ENCODE results near the gene GPC5.

GPC5 gene

DNA sequence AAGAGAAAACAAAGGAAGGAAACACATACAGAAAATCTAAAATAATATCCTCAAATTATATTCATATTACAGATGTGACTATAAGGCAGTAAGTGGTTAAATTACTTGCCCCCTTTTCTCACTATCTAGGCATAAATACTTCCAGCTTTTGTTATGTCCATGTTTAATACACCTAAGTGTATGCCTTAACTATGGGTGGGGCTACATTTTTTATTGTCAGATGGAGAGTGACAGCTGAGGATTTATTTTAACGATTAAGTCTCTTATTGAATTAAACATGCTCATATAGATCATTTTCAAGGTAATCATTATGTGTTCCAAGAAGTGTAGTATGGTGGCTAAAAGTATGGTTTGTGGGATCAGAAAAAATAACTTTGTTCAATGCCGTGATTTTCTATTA, 909.3 kb downstream of the GPC5 start:
- TF ChIP-seq, protein P1, sequence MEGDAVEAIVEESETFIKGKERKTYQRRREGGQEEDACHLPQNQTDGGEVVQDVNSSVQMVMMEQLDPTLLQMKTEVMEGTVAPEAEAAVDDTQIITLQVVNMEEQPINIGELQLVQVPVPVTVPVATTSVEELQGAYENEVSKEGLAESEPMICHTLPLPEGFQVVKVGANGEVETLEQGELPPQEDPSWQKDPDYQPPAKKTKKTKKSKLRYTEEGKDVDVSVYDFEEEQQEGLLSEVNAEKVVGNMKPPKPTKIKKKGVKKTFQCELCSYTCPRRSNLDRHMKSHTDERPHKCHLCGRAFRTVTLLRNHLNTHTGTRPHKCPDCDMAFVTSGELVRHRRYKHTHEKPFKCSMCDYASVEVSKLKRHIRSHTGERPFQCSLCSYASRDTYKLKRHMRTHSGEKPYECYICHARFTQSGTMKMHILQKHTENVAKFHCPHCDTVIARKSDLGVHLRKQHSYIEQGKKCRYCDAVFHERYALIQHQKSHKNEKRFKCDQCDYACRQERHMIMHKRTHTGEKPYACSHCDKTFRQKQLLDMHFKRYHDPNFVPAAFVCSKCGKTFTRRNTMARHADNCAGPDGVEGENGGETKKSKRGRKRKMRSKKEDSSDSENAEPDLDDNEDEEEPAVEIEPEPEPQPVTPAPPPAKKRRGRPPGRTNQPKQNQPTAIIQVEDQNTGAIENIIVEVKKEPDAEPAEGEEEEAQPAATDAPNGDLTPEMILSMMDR (IDR thresholded peaks at IDR 0.05; ENCODE audit: insufficient read depth, low read length, poor library complexity, severe bottlenecking) = no peak
- no peak for TF ChIP-seq EZH2phosphoT487 (conservative IDR thresholded peaks at IDR 0.05; ENCODE audit: low read length)
- no peaks in the 10 kb centered on the region for H3K79me2 ChIP-seq (ENCODE audit: insufficient read depth, low read length)

DNA sequence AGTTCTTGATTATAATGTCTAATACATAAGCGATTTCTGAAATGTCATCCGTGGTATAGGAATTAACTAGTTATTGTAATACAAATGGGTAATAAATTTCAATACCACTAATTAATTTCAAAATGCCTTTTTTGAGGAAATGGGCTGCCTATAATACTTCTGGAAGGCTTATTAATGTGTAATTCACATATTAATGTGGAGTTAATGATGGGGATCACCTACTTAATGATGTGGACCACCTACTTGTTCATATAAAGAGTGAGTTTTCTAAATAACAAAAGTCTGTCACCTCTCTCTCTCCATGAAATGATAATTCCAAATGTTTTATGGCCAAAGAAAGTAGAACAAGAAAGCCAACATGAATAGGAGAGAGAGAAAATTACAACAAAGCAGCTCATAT, 914.4 kb downstream of the GPC5 start:
- H3K79me2 ChIP-seq (ENCODE audit: insufficient read depth, low read length) = no peaks in the 10 kb centered on the region
- H3K9me3 ChIP-seq (ENCODE audit: insufficient read depth, low read length) = no peaks in the 10 kb centered on the region
- H3K4me3 ChIP-seq (ENCODE audit: insufficient read depth, low read length, poor library complexity, severe bottlenecking) = no peak overlapping the region
- no peaks in the 10 kb centered on the region for H3K27me3 ChIP-seq (ENCODE audit: low read length)
- H3K36me3 ChIP-seq (ENCODE audit: low read length) = no peaks in the 10 kb centered on the region
- no peaks in the 10 kb centered on the region; the same call in 1 of the 2 replicates for H3K9me2 ChIP-seq (replicated peaks; ENCODE audit: insufficient read depth, low read length)
- H3K4me2 ChIP-seq (ENCODE audit: low read depth, low read length, poor library complexity, severe bottlenecking) = no peak overlapping the region
- H2AFZ ChIP-seq (ENCODE audit: low read depth, low read length, severe bottlenecking) = no peak overlapping the region
- TF ChIP-seq, protein P1 (IDR thresholded peaks at IDR 0.05; ENCODE audit: insufficient read depth, low read length, poor library complexity, severe bottlenecking) = no peak
- no peak for TF ChIP-seq EZH2phosphoT487 (conservative IDR thresholded peaks at IDR 0.05; ENCODE audit: low read length)
- no peaks in the 10 kb centered on the region for H4K20me1 ChIP-seq (ENCODE audit: low read depth, low read length)
- no peak overlapping the region for H3K27ac ChIP-seq (ENCODE audit: low read depth, low read length)
- H3F3A ChIP-seq (ENCODE audit: insufficient read depth) = no peaks in the 10 kb centered on the region
- H3K9ac ChIP-seq (ENCODE audit: low read length) = no peak overlapping the region

More for the DNA sequence above, 909.3 kb downstream of the GPC5 start:
- Histone ChIP-seq H3K9ac (ENCODE audit: low read length) (no peak overlapping the region), H3K4me2 (ENCODE audit: low read depth, low read length, poor library complexity, severe bottlenecking) (no peak overlapping the region), H2AFZ (ENCODE audit: low read depth, low read length, severe bottlenecking) (no peak overlapping the region), H3K27ac (ENCODE audit: low read depth, low read length) (no peak overlapping the region), H3K9me2 (replicated peaks; ENCODE audit: insufficient read depth, low read length) (no peaks in the 10 kb centered on the region; the same call in 1 of the 2 replicates), H3K9me3 (ENCODE audit: insufficient read depth, low read length) (no peaks in the 10 kb centered on the region), H3K36me3 (ENCODE audit: low read length) (no peaks in the 10 kb centered on the region), H4K20me1 (ENCODE audit: low read depth, low read length) (no peaks in the 10 kb centered on the region), H3F3A (ENCODE audit: insufficient read depth) (no peaks in the 10 kb centered on the region), H3K4me3 (ENCODE audit: insufficient read depth, low read length, poor library complexity, severe bottlenecking) (no peak overlapping the region), H3K27me3 (ENCODE audit: low read length) (no peaks in the 10 kb centered on the region)

DNA sequence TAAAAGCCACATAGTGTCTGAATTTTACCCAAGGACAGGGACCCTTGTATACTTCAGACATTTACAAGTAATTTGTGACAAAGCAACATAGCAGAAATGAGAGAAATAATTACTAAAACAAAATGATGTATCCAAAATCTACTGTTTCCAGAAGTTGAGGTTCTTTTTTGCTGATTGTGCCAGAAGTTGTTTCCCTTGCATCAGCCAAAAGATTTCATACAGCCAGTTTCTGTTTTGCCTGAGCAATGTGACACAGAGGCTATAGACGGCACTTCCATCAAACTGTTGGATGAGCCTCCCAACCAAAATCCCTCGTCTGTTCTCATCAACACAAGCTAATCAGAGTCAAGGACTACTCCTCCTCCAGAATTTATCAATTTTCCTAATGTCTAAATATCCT, 915.0 kb downstream of the GPC5 start:
- Histone ChIP-seq H3K27me3 (ENCODE audit: low read length) (no peaks in the 10 kb centered on the region), H3K9me3 (ENCODE audit: insufficient read depth, low read length) (no peaks in the 10 kb centered on the region), H3K4me2 (ENCODE audit: low read depth, low read length, poor library complexity, severe bottlenecking) (no peak overlapping the region), H3K9ac (ENCODE audit: low read length) (no peak overlapping the region), H3K9me2 (replicated peaks; ENCODE audit: insufficient read depth, low read length) (no peaks in the 10 kb centered on the region; the same call in 1 of the 2 replicates), H3K27ac (ENCODE audit: low read depth, low read length) (no peak overlapping the region), H3K79me2 (ENCODE audit: insufficient read depth, low read length) (no peaks in the 10 kb centered on the region), H4K20me1 (ENCODE audit: low read depth, low read length) (no peaks in the 10 kb centered on the region), H3K36me3 (ENCODE audit: low read length) (no peaks in the 10 kb centered on the region), H3K4me3 (ENCODE audit: insufficient read depth, low read length, poor library complexity, severe bottlenecking) (no peak overlapping the region), H3F3A (ENCODE audit: insufficient read depth) (no peaks in the 10 kb centered on the region), H2AFZ (ENCODE audit: low read depth, low read length, severe bottlenecking) (no peak overlapping the region)
- no peak for TF ChIP-seq EZH2phosphoT487 (conservative IDR thresholded peaks at IDR 0.05; ENCODE audit: low read length)
- TF ChIP-seq, protein P1 (IDR thresholded peaks at IDR 0.05; ENCODE audit: insufficient read depth, low read length, poor library complexity, severe bottlenecking) = no peak

All from SU-DHL-6 (cell line).